K562 (cell line): ENCODE data around the gene CEP85L. TPM values are rescaled to one million over a fixed set of nuclear protein-coding genes. Genes with fewer than 3 reads are reported as not detected.

Source experiments
- ATAC-seq: fragments of 200-7000 bp; cut with Tn5 transposase; 3 replicates; pipeline ENCODE4 v1.9.1; 2020; ENCODE audit warnings: moderate library complexity
- BruUV-seq: library from RNA; stranded (reverse); fragments of 400-500 nt; replicated peaks from 2 replicates; lab custom pipeline; 2021; lab: Mats Ljungman, UMichigan
- CTCF ChIA-PET: fragments of 300-600 bp; formaldehyde crosslinking; extraction: SDS; loops from one replicate; lab custom pipeline; 2021; ENCODE audit warnings: low intra/inter-chr PET ratio; lab: Yijun Ruan, JAX
- POLR2A ChIA-PET: fragments of 300-600, 350-650 bp; sonication (Branson Sonifier 250); formaldehyde crosslinking; extraction: SDS; loops from one replicate; lab custom pipeline; 2021; ENCODE audit warnings: antibody characterized with exemption, inconsistent platforms; lab: Yijun Ruan, JAX
- DNase-seq, 4 experiments: peaks; one replicate each; pipeline versions ENCODE4 v3.0.0 to v3.0.0-alpha.2; 2011 to 2018; ENCODE audit warnings: low spot score in 3 of 4, mixed read lengths in 3 of 4; ENCODE audit errors: extremely low read depth in 1 of 4
- FAIRE-seq: peaks from 2 replicates; lab custom pipeline; 2011; peaks lifted over from hg19 to GRCh38; lab: Jason Lieb, UNC
- H2AFZ ChIP-seq: 2 replicates; pipeline ENCODE4 v1.6.0; 2011; ENCODE audit warnings: low read depth, low read length, control low read depth, inconsistent platforms
- H3K27ac ChIP-seq: fragments of 200-600 bp; 3 replicates; pipeline ENCODE4 v1.8.0; 2011; ENCODE audit warnings: low read depth, mild to moderate bottlenecking, control low read depth, inconsistent platforms, low read length, moderate library complexity, mixed read lengths; ENCODE audit errors: extremely low read depth
- H3K27me3 ChIP-seq, 2 experiments: fragments of 300-600 bp in 1 of 2; 2 replicates in 1 of 2; 3 replicates in 1 of 2; pipeline versions ENCODE4 v1.6.0 to v1.8.0; 2011; ENCODE audit warnings: inconsistent platforms in 2 of 2, low read length in 2 of 2, mild to moderate bottlenecking in 1 of 2, mixed read lengths in 1 of 2, moderate library complexity in 1 of 2; ENCODE audit not compliant: control insufficient read depth in 2 of 2, insufficient read depth in 2 of 2
- H3K36me3 ChIP-seq: fragments of 300-600 bp; 3 replicates; pipeline ENCODE4 v1.8.0; 2011; ENCODE audit warnings: mild to moderate bottlenecking, low read length, inconsistent platforms; ENCODE audit not compliant: control insufficient read depth, insufficient read depth
- H3K4me1 ChIP-seq, 2 experiments: fragments of 200-600 bp in 1 of 2; replicated peaks in 1 of 2; 2 replicates in 1 of 2; 3 replicates in 1 of 2; pipeline versions ENCODE4 v1.5.1 to v1.8.0; 2011; ENCODE audit warnings: inconsistent platforms in 2 of 2, low read length in 2 of 2, mild to moderate bottlenecking in 1 of 2, mixed read lengths in 1 of 2, moderate library complexity in 1 of 2; ENCODE audit not compliant: control insufficient read depth in 2 of 2, insufficient read depth in 2 of 2
- H3K4me2 ChIP-seq: 2 replicates; pipeline ENCODE4 v1.6.1; 2011; ENCODE audit warnings: low read length, control low read depth, inconsistent platforms, mixed read lengths; ENCODE audit not compliant: insufficient read depth
- H3K4me3 ChIP-seq: fragments of 200-600 bp; sonication (generic), shearing (Covaris generic); 2 replicates; pipeline ENCODE4 v1.5.1; 2016; ENCODE audit warnings: control low read depth, inconsistent platforms
- H3K79me2 ChIP-seq: fragments of 200-600 bp; 3 replicates; pipeline ENCODE4 v1.8.0; 2011; ENCODE audit warnings: low read length, inconsistent platforms; ENCODE audit not compliant: control insufficient read depth, insufficient read depth
- H3K9ac ChIP-seq, 2 experiments: 2 replicates each; pipeline versions ENCODE4 v1.6.0 to v1.6.1; 2011; ENCODE audit warnings: low read depth in 2 of 2, low read length in 2 of 2, control low read depth in 1 of 2, inconsistent platforms in 1 of 2, mild to moderate bottlenecking in 1 of 2, mixed read lengths in 1 of 2; ENCODE audit not compliant: insufficient read depth in 1 of 2
- H3K9me1 ChIP-seq: one replicate; pipeline ENCODE4 v1.6.0; 2011; ENCODE audit warnings: inconsistent platforms, mild to moderate bottlenecking, low read length, moderate library complexity; ENCODE audit not compliant: control insufficient read depth, insufficient read depth
- H3K9me3 ChIP-seq: replicated peaks from 2 replicates; pipeline ENCODE4 v1.5.1; 2011; ENCODE audit warnings: low read depth, low read length, inconsistent platforms; ENCODE audit not compliant: control insufficient read depth, insufficient read depth
- H4K20me1 ChIP-seq: replicated peaks from 2 replicates; pipeline ENCODE4 v1.6.1; 2011; ENCODE audit warnings: low read length, inconsistent platforms, mixed read lengths; ENCODE audit not compliant: control insufficient read depth, insufficient read depth
- C11orf30 ChIP-seq: fragments of 450-650 bp; IDR thresholded peaks from 2 replicates; pipeline ENCODE4 v1.6.1; 2016; ENCODE audit warnings: low read depth, mild to moderate bottlenecking
- MAFF ChIP-seq: IDR thresholded peaks from 2 replicates; pipeline ENCODE4 v1.6.1; 2012; ENCODE audit warnings: low read length, improper control_type of control experiment
- MAFG ChIP-seq: fragments of 450-650 bp; conservative IDR thresholded peaks from 2 replicates; pipeline ENCODE4 v1.6.1; 2016; ENCODE audit warnings: missing genetic modification characterization, missing compliant biosample characterization
- MAFK ChIP-seq: IDR thresholded peaks from 2 replicates; pipeline ENCODE4 v1.6.1; 2011; ENCODE audit warnings: low read length, improper control_type of control experiment
- RBM25 ChIP-seq: fragments of 200-400 bp; formaldehyde crosslinking; IDR thresholded peaks from 2 replicates; pipeline ENCODE4 v1.6.1; 2018; ENCODE audit warnings: low read length, low read depth, moderate library complexity; ENCODE audit not compliant: severe bottlenecking
- ZNF316 ChIP-seq: fragments of 450-650 bp; IDR thresholded peaks from 2 replicates; pipeline ENCODE4 v1.6.1; 2016
- WGBS: fragments of 100-300 bp; shearing (Covaris generic); methylation state at CpG from one replicate; pipeline ENCODE4 v1.1.6; 2016; ENCODE audit warnings: low coverage, mixed read lengths; ENCODE audit not compliant: insufficient coverage; ENCODE audit errors: missing lambda C conversion rate; 5-methylcytosine and 5-hydroxymethylcytosine counted together
- in situ Hi-C: fragments of 300-500 bp; cut with MboI; formaldehyde crosslinking; loops from 4 replicates; pipeline ENCODE4 v1.15.0; 2018; ENCODE audit warnings: inconsistent platforms, mixed read lengths
- intact Hi-C: fragments of 100-400 bp; cut with micrococcal nuclease; formaldehyde crosslinking; loops from 2 replicates; pipeline ENCODE4 v1.14.2; 2022
- polyA plus RNA-seq, 8 experiments: library from polyadenylated mRNA; depleted of rRNA in 4 of 8; stranded (reverse) in 5 of 8; unstranded in 3 of 8; fragments of >200 nt; fragmentation: Nextera tagmentation in 2 of 8; fragmentation: Illumina TruSeq in 1 of 8; extraction: Ambion mirVana in 2 of 8; extraction: Trizol in 1 of 8; gene quantifications; 2 replicates each; pipeline versions ENCODE4 v1.2.1 to v1.2.3, GENCODE V29; 2011 to 2014; ENCODE audit warnings: inconsistent platforms in 1 of 8, missing spikeins in 1 of 8
- total RNA-seq, 7 experiments: library from RNA; depleted of rRNA in 6 of 7; stranded (reverse); fragments of >200 nt in 6 of 7; fragmentation: Illumina TruSeq in 2 of 7; extraction: Trizol in 2 of 7; gene quantifications; 2 replicates each; pipeline versions ENCODE4 v1.2.1 to v1.2.3, GENCODE V29; 2011 to 2021; ENCODE audit warnings: low replicate concordance in 1 of 7
- TF ChIP-seq, protein P1 (sequence below): fragments of 450-650 bp; IDR thresholded peaks from 2 replicates; pipeline ENCODE4 v1.6.1; 2016
- TF ChIP-seq, protein P2 (sequence below): fragments of 250-450 bp; sonication (Bioruptor Pico); IDR thresholded peaks from 2 replicates; pipeline ENCODE4 v1.4.0; 2020

Gene CEP85L
- total and polyA plus RNA-seq, 9 of the 15 experiments (the other 6 are each of a cell fraction or from before 2014, with no cell fraction given) = 4.5 to 15.8 (median 8.3) TPM

DNA sequence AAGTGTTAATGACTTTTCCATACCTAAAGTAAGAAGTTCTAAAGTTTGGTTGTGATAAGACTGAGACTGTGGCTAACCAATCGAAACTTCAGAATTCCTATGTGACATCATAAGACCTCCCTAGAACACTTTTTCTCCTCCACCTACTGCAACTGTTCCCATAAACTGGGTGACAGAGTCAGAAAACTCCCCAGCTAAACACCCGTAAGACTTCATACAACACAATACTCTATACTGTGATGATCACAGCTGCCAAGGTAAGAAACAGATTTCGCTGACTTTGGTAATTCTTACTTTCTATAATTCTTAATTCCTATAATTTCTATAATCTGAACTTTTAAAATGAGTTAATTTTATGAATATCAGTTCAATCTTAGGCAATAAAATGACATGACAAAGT, 103.3 kb downstream of the CEP85L start, which contains the start of gene PLN:
Gene PLN (plus strand): TSS at position 161 of the 400 bp plus-strand sequence. CDS start 10,626 bp downstream, outside the sequence.
- intact Hi-C loops = no loop called here
- POLR2A ChIA-PET = no interaction called here
- DNase-seq = peak; percentile 12 to 28 (median 22)
- H3K9ac ChIP-seq = no peak within 1 kb of the TSS
- no peaks in the 10 kb centered on the region for H3K36me3 ChIP-seq
- H3K4me1 ChIP-seq = no peaks in the 10 kb centered on the region; a peak in 1 of 5 replicates
- BruUV-seq = no TSS peak
- H3K4me2 ChIP-seq = no peak within 1 kb of the TSS
- no peaks in the 10 kb centered on the region for H3K9me3 ChIP-seq
- H4K20me1 ChIP-seq = no peaks in the 10 kb centered on the region
- no peak within 1 kb of the TSS for H3K4me3 ChIP-seq
- no peak within 1 kb of the TSS for H2AFZ ChIP-seq
- TF ChIP-seq, protein P1, sequence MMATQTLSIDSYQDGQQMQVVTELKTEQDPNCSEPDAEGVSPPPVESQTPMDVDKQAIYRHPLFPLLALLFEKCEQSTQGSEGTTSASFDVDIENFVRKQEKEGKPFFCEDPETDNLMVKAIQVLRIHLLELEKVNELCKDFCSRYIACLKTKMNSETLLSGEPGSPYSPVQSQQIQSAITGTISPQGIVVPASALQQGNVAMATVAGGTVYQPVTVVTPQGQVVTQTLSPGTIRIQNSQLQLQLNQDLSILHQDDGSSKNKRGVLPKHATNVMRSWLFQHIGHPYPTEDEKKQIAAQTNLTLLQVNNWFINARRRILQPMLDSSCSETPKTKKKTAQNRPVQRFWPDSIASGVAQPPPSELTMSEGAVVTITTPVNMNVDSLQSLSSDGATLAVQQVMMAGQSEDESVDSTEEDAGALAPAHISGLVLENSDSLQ = peak; percentile 49
- peak; percentile 75 for TF ChIP-seq C11orf30
- 0 out of 2 replicates have a peak, but pooled peaks have one; percentile 19 for TF ChIP-seq MAFK
- TF ChIP-seq, protein P2, sequence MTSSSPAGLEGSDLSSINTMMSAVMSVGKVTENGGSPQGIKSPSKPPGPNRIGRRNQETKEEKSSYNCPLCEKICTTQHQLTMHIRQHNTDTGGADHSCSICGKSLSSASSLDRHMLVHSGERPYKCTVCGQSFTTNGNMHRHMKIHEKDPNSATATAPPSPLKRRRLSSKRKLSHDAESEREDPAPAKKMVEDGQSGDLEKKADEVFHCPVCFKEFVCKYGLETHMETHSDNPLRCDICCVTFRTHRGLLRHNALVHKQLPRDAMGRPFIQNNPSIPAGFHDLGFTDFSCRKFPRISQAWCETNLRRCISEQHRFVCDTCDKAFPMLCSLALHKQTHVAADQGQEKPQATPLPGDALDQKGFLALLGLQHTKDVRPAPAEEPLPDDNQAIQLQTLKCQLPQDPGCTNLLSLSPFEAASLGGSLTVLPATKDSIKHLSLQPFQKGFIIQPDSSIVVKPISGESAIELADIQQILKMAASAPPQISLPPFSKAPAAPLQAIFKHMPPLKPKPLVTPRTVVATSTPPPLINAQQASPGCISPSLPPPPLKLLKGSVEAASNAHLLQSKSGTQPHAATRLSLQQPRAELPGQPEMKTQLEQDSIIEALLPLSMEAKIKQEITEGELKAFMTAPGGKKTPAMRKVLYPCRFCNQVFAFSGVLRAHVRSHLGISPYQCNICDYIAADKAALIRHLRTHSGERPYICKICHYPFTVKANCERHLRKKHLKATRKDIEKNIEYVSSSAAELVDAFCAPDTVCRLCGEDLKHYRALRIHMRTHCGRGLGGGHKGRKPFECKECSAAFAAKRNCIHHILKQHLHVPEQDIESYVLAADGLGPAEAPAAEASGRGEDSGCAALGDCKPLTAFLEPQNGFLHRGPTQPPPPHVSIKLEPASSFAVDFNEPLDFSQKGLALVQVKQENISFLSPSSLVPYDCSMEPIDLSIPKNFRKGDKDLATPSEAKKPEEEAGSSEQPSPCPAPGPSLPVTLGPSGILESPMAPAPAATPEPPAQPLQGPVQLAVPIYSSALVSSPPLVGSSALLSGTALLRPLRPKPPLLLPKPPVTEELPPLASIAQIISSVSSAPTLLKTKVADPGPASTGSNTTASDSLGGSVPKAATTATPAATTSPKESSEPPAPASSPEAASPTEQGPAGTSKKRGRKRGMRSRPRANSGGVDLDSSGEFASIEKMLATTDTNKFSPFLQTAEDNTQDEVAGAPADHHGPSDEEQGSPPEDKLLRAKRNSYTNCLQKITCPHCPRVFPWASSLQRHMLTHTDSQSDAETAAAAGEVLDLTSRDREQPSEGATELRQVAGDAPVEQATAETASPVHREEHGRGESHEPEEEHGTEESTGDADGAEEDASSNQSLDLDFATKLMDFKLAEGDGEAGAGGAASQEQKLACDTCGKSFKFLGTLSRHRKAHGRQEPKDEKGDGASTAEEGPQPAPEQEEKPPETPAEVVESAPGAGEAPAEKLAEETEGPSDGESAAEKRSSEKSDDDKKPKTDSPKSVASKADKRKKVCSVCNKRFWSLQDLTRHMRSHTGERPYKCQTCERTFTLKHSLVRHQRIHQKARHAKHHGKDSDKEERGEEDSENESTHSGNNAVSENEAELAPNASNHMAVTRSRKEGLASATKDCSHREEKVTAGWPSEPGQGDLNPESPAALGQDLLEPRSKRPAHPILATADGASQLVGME (CRISPR knock-in tag) = no peak
- TF ChIP-seq MAFF = peak; percentile 20; the same call in 1 of the 2 replicates
- TF ChIP-seq MAFG (tag) = peak; percentile 51
- TF ChIP-seq ZNF316 = peak; percentile 84
- TF ChIP-seq RBM25 = no peak
- TF ChIP-seq, all 486 proteins: peak for 6
- no peaks in the 10 kb centered on the region for H3K9me1 ChIP-seq
- H3K27ac ChIP-seq = no peak within 1 kb of the TSS
- in situ Hi-C loops = no loop called here
- CTCF ChIA-PET = no interaction called here
- no peaks in the 10 kb centered on the region for H3K79me2 ChIP-seq
- FAIRE-seq = peak; percentile 64
- peak; percentile 60 for ATAC-seq
- no peaks in the 10 kb centered on the region for H3K27me3 ChIP-seq
- WGBS = 78% methylated on average over 3 of the region's 3 CpGs
